Endothelial cell of umbilical vein (primary cell): Measurements from ENCODE around the gene CHIT1.

Experiments
- EZH2 ChIP-seq: IDR thresholded peaks from 2 replicates; pipeline ENCODE4 v1.6.1; 2012; ENCODE audit warnings: borderline replicate concordance, low read depth, mild to moderate bottlenecking, moderate library complexity, low read length, inconsistent platforms; ENCODE audit not compliant: severe bottlenecking
- GATA2 ChIP-seq: IDR thresholded peaks from 2 replicates; pipeline ENCODE4 v1.7.0; 2011; ENCODE audit warnings: low read depth, mild to moderate bottlenecking, moderate library complexity, mixed read lengths, low read length; ENCODE audit not compliant: insufficient read length, insufficient read depth
- MYC ChIP-seq: IDR thresholded peaks from one replicate; pipeline ENCODE4 v1.6.1; 2011; ENCODE audit warnings: mild to moderate bottlenecking, low read depth, low read length
- POLR2A ChIP-seq: IDR thresholded peaks from 2 replicates; pipeline ENCODE4 v1.6.1; 2012; ENCODE audit warnings: low read depth, mild to moderate bottlenecking, control low read depth, low read length
- TF ChIP-seq, protein P1 (sequence below), 2 donors: IDR thresholded peaks; 1 replicate in 1 of 2; 2 replicates in 1 of 2; pipeline ENCODE4 v1.5.1; 2011; ENCODE audit warnings: low read length in 2 of 2, mild to moderate bottlenecking in 2 of 2, moderate library complexity in 2 of 2, control low read depth in 1 of 2, inconsistent platforms in 1 of 2, low read depth in 1 of 2; ENCODE audit not compliant: insufficient read depth in 1 of 2; ENCODE audit errors: extremely low read depth in 1 of 2

DNA sequence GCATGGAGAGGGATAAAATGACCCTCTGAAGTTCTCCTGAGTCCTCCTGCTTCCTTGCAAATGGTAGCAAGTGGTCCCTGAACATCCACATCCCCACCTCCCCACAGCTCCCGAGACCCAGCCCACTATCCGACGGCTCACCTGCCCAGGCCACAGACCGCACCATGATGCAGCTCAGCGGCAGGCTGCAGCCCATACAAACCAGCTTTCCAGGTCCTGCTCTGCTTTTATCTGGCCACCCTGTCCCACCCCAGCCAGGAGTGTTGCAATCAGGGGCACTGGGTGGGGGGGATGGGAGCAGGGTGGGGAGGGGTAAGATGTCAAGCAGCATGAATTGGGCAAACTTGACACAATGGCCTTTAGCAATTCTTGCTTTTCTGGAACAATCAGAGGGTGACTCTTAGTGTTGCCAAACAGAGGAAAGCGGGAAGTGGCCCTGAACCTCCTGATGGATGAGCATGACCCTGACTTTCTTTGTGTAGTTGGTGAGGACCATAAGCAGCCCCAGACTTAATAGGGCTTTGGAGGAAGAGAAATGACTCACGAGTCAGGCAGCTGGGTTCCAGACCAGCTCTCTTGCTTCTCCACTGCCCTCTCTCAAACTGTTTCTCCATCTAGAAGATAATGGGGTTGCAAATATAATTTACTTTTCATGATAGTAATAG, at the start of gene CHIT1:
- no peak for TF ChIP-seq MYC
- TF ChIP-seq GATA2, result no peak
- TF ChIP-seq, protein P1, sequence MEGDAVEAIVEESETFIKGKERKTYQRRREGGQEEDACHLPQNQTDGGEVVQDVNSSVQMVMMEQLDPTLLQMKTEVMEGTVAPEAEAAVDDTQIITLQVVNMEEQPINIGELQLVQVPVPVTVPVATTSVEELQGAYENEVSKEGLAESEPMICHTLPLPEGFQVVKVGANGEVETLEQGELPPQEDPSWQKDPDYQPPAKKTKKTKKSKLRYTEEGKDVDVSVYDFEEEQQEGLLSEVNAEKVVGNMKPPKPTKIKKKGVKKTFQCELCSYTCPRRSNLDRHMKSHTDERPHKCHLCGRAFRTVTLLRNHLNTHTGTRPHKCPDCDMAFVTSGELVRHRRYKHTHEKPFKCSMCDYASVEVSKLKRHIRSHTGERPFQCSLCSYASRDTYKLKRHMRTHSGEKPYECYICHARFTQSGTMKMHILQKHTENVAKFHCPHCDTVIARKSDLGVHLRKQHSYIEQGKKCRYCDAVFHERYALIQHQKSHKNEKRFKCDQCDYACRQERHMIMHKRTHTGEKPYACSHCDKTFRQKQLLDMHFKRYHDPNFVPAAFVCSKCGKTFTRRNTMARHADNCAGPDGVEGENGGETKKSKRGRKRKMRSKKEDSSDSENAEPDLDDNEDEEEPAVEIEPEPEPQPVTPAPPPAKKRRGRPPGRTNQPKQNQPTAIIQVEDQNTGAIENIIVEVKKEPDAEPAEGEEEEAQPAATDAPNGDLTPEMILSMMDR (IDR thresholded peaks at IDR 0.05; ENCODE audit: extremely low read depth in 1 of 2, insufficient read depth in 1 of 2, low read depth in 1 of 2, low read length in 2 of 2), result no peak
- no peak for TF ChIP-seq POLR2A
- TF ChIP-seq EZH2, result no peak
